Nucleus accumbens (tissue), 56 donors: ENCODE measurements around the gene GKN1.
"Not testable (repeated sequence)": the region's sequence is repeated elsewhere in the genome, so short reads cannot be mapped to it uniquely, and the experiment has no call there.

Source experiments
- DNase-seq, 56 donors: peaks; one replicate each; lab custom pipeline; 2025; lab: John Stamatoyannopoulos, UW

Gene GKN1

DNA sequence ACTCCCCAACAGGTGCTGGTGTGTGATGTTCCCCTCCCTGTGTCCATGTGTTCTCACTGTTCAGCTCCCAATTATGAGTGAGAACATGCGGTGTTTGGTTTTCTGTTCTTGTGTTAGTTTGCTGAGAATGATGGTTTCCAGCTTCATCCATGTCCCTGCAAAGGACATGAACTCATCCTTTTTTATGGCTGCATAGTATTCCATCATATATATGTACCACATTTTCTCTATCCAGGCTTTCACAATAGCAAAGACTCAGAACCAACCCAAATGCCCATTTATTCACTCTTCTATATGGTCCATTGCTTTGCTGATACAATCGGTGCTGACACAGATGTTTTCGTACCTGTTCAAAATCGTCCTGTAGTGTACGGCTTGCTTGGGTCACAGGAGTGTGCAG is 19.0 kb upstream of the GKN1 start:
- not testable (repeated sequence) for DNase-seq

DNA sequence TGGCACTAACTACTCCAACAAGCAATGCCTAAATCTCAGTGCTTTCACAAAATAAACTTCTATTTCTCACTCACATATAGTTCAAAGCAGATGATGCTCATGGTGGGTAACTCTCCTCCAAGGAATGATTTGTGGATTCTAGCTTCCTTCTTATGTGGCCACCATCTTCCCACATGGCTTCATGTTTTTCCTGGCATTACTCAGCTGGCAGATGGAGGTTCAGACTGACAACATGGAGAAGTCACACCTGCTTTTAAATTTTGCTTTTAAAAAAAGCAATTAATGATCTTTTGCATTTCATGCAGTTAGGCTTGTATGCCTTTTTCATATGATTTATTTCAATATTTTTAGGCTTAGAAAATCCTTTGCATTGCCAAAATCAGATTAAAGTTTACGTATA is 15.4 kb upstream of the GKN1 start:
- no peak for DNase-seq

GRCh38 chr2:68961380-68961779 is 13.1 kb upstream of the GKN1 start:
- DNase-seq = no peak

- DNase-seq = no peak
Observed at GRCh38 chr2:68964282-68964681, 10.2 kb upstream of the GKN1 start.

- no peak for DNase-seq
Observed at GRCh38 chr2:68968221-68968620, 6.2 kb upstream of the GKN1 start.

DNA sequence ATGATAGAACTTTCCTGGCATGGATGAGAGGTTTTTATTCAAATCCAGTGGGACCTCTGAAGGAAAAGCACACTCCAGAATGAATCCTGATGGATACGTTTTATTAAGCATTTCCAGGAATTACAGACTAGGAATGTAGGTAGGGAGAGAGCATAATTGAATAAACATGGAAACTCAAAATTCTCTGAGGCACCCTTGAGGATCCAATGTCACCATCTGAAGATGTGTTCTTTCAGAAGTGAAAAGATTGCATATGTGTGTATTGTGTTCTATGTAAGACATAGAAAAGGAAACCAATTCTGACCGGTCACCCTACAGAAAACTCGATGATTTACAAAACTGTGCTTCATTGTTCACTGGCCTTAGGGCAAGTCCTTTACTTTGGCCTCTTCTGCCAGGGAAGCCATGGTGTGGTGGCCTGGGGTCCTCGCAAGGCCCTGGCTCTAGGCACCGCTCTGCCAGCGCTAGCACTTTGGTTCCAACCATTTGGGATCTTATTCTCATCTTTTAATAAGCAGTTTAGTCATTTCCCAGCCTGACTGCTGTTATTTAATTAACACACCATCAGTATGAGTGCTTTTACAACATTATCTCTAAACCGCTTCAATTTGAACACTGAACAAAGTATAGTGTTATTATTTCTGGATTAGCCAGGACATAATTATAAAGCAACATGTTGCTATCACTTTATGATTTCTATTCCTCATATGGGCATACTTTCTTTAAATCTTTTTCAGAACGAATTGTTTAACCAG is 4.5 kb upstream of the GKN1 start:
- DNase-seq = no peak

DNA sequence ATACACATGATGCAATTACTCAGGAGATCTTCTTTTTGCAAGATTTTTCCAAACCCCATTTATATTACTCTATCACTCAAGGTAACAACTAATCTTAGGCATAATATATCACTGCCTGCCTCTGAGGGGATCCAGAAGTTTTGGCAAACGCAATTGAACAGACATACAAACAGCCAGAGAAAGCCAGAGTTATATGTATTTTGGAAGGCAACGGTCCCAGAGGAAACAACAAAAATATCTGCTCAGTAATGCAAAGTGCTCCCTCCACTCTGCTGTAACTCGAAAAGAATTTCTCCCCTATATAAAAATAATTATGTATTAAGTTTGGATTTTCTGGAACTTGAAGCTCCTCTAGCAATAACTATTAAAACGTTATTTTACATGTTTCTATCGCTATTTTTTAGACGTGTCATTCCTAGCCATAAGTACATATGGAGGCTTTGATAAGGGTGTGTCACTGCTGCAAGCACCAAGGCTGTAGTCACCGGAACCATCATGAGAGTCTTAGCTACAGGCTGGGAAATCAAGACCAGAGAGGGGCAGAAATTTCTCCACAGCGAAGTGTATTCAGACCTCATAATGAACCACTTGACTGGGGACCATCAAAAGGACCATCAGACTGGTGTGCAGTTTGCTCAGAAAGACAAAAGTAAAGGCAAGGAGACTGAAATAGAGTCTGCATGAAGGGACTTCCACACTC is 3.7 kb upstream of the GKN1 start:
- DNase-seq = no peak

- no peak for DNase-seq
Observed at GRCh38 chr2:68971591-68972231, 2.7 kb upstream of the GKN1 start.

GRCh38 chr2:68974946-68975665 is 670 bp downstream of the GKN1 start:
- no peak for DNase-seq

DNA sequence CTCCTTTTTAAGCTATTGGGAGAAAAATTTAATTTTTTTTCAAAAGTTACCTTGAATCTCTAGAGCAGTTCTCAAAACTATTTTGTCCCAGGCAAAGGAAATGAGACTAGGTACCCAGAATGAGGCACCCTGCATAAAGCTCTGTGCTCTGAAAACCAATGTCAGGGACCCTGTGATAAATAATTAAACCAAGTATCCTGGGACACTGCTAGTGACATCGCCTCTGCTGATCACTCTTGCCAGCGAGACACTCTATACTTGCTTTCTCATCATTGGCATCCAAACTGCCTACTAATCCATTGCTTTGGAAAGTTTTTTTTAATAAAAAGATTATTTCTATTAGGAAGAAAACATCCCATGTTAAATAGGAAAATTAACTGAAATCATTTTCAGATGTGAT is 1.4 kb downstream of the GKN1 start:
- DNase-seq = no peak

- DNase-seq = no peak
Observed at GRCh38 chr2:68977453-68977852, 3.0 kb downstream of the GKN1 start.

DNA sequence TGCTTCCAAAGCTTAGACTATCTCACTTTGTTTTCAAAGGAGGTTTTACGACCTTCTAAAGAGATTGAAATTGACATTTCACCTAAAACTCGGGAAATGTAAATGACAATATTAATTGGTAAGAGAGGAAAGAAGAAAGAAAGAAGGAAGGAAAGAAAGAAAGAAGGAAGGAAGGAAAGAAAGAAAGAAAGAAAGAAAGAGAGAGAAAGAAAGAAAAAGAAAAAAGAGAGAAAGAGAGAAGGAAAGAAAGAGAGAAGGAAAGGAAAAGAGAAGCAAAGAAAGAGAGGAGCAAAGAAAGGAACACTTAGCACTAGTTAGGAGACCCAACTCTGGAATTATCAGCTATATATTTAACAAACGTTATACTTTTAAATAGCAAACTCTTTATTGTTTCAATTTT is 3.7 kb downstream of the GKN1 start:
- no peak for DNase-seq

DNA sequence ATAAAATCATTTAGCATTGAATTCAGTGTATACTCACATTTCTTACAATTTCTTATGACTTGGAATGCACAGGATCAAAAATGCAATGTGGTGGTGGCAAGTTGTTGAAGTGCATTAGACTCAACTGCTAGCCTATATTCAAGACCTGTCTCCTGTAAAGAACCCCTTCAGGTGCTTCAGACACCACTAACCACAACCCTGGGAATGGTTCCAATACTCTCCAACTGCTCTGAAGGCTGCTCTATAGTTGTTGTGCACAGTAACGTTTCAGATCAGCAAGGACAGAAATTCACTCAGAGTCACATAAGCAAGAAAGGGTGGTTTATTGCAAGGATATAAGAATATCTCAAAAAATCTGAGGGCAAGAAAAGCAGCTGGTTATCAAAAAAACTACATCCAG is 6.5 kb downstream of the GKN1 start:
- DNase-seq = no peak

DNA sequence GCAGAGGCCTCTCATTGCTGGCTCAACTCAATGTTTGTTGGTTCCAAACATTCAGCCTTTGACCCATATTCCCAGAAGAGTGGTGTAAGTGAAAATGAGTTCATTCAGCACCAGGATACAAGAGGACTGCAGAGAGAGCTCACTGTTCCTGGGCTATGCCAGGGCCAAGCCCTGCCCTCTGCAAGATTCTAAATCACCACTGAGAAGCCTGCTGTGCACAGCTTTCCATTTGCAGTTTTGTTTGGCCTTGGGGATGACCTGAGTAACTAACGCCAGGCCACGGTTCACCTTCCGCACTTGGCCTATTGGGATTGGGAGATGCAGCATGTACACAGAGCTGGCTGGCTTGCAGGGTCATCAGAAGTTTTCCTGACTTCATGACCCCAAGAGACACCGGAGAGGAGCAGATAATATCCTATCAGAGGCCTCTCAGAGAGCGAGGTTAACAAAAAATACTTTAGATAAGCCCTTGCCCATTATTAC is 12.6 kb downstream of the GKN1 start:
- DNase-seq = peak in 6 of 56 donors; percentile 2 to 7 (median 4)

GRCh38 chr2:68989035-68989434 is 14.6 kb downstream of the GKN1 start:
- DNase-seq = no peak

DNA sequence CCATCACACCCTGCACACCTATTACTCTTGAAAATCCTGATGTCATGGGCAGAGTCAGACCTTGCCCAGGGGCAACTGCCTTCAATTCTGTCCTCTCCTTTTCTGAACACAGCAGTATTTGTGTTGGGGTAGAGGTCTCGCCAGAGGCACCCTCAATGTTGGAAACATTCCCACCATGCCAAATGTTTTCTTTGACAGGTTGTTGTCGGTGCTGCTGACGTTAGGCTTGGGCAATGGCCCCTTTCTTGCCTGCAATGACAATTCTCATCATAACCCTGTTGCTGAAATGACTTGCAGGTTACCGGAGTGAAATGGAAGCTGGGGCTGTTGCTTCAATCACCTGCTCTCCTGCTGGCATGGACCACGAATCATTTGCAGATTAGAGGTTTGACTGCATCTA is 17.9 kb downstream of the GKN1 start:
- no peak for DNase-seq

DNA sequence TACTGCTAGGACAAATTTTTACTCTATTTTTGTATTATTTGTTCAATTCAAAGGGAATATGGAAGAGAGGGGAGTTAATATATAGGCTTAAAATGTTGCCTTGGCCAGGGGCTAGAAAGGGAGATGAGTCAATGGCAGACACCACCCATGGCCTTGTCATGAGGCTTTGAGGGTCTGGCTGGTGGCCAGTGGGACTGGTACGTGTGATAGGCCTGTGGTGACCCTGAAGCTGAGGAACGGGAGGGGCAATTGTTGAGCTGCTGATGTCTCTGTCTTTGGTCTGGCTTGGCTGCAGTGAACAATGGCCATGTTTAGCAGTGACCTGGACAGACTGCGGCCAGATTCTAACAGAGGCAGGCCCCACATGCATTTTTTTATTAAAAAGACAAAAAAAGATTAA is 18.5 kb downstream of the GKN1 start:
- no peak for DNase-seq

- no peak for DNase-seq
Observed at GRCh38 chr2:68993660-68994059, 19.2 kb downstream of the GKN1 start.

- peak in 1 of 56 donors; percentile 21 for DNase-seq
Observed at GRCh38 chr2:68994864-68995263, 20.4 kb downstream of the GKN1 start.

DNA sequence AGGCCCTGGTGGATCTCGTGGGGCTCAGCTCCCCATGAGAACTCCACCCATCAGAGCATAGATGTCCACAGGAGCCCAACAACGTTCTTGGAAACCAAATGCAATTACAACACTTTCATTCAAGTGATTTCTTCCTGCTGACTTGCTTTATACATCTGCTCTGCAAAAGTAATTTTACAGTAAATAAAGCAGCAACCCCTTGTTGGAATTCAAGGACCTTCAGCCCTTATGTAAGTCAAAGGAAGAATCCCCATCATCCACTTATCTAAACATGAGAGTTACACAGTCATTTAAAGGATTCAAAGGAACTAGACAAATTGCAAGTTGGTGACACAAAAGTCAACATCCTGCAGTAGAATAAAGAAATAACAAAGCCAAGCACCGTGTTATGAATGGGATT is 21.5 kb downstream of the GKN1 start:
- no peak for DNase-seq

DNA sequence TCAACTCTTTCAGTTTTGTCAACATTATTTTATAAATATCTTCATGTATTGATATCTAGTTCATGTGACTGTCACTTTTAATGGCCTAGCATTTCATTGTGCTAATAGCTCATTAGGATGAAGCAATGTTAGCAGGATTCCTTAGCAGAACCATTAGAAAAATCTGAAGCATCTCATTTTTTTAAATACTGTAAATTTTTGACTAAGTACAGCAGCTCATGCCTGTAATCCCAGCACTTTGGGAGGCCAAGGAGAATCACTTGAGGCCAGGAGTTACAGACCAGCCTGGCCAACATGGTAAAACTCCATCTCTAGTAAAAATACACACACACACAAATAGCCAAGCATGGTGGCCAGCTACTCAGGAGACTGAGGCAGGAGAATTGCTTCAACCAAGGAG is 23.0 kb downstream of the GKN1 start:
- no peak for DNase-seq
